HG03442 (cell line): Measurements from ENCODE around the gene CPA4.

Experiments
- ATAC-seq: cut with Tn5 transposase; IDR thresholded peaks from one replicate; pipeline ENCODE4 v1.9.1; 2021; ENCODE audit warnings: mild to moderate bottlenecking, moderate library complexity; ENCODE audit not compliant: unreplicated experiment

CPA4 gene

DNA sequence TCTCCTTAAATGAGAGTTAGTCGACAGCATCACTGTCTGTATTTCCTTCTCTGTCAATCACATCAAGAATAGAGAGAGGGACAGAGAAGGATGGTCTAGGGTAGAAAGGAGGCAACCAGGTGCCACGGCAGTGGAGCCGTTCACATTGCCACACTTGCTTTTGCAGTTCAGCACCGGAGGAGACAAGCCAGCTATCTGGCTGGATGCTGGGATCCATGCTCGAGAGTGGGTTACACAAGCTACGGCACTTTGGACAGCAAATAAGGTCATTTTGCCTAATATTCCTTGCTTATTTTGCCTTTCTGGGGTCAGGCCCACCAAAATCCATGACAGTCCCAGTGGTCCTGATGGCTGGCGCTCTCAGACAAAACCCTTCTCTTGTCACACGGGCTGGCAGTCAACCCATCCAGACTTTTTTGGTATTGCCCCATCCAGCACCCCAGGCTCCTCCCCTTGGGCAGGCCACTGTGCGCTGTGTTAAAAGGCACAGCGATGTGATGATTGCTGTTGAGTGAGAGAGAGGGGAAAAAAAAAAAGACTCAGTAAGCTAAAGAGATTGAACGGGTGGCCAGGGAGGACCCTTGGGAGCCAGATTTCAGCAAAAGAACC, 17.9 kb upstream of the CPA4 start:
- ATAC-seq = no peak

DNA sequence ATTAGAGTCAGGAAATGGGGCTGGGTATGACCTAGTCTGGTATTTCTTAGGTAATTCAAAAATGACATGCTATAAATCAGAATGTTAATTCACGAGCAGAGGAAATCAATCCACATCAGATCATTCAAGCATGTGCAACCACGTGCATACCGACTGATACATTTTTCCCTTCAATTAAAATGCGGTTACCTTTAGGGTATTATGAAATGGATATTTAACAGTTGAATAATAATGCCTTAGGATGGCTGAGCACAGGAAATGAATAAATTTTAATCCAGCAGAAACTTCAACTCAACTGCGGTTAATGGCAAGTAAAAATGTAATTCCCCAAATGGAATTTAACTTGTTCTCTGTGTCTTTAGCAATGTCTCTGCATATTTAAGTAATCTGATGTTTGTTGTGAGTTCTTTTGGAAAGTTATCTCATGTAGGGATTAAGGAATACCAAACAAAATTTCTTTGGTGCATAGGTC, 17.1 kb upstream of the CPA4 start:
- ATAC-seq = no peak

DNA sequence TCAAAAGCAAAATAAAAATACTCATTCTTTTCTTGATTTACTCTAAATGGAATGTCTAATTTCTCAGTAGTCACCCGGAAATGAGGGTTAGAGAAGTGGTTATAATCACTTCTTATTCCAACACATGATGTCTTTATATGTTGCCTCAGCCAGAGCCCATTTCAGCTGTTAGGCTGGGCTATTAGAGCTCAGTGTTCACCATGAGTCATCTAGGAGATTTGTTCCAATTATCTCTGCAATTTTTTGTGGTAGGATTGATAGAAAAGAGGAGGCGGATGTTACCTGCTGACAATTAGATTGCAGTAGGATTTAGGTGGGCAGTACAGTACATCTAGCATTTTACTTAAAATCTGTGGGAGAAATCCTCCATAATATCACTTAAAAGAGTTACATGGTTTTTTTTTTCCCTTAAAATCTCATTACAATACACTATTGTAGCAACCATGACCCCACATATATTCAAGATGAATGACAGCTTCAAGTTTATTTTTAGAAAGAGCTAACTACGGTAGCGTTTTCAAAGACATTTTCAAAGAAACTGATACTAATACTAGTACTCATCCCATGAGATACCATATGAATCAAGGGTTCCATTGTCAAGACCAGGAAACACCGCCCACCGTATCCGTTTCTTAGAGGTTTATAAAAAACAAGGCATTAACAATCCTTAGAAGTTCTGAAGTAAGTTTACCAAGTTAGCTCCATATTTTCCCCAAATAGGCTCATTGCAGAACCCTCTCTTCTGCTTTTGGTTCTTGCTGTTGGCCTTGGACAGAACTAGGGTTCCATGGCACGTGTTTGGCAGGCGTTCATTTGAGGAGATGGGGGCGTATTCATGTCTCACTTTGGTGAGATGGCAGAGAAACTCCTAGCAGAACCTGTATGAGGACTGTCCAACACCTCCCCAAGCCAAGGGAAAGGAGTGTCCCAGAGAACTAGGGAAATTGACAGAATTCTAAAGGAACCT, 15.9 kb upstream of the CPA4 start:
- ATAC-seq = no peak

DNA sequence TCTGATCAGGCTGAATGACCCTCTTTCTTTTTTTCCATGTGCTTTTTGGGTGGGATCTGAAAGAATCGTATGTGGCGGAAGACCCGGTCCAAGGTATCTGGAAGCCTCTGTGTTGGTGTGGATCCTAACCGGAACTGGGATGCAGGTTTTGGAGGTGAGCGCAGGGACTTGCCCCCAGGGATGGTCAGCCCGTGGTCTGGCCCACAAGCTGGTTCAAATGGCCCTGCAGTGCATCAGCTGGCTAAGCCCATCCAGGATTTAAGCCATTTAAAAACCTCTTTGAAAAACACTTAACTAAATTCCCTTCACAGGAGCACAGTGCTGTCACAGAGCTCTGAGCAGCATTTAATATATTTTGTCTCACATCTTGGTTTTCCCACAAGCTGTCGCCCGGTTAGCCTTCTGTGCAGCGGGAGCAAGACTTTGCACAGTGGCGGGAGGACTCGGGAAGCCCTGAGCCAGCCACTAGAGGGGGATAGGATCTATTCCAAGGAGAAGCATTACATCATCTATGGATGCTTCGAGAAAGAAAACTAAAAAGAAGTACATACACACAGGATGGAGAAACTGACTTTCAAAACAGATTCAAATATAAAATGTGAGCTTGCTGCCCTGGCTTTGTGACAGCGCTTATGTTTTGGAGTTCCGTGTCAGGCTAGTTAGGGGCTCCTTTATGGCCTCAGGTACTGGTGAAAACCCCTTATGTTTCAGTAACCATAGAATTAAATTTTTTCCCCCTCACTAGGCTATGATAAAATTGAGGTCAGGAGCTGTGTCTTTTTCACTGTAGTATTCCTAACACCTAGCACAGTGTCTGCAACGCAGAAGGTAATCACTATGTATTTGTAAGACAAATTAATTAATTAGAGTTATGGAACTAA, 15.0 kb upstream of the CPA4 start:
- no peak for ATAC-seq

DNA sequence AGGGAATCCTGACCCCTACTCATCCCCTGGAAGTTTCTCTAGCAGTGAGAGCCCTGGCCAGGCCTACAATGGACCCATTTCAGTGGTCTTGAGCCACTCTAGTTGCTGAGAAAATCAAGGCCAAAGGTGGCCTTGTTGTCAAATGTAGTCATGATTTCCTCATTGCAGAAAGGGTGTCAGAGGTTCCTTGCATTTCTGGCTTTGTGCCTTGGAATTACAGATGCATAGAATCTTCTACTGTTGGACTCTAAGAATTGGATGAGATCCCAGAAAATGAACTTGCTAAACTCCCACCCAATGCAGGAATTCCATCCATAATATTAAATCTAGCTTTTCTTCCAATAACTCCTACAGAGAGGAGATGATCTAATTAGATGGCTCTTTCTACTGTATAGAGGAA, 14.1 kb upstream of the CPA4 start:
- no peak for ATAC-seq

DNA sequence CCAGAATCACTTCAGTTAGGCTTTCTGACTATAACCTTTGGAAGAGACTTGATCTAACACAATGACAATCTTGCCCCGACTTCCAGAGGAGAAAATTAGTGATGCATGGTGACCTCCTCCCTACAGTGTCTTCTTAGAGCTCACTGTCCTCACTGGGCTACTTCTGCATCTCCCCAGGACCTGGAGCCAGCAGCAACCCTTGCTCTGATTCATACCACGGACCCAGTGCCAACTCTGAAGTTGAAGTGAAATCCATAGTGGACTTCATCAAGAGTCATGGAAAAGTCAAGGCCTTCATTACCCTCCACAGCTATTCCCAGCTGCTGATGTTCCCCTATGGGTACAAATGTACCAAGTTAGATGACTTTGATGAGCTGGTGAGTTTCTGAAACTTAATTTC, 13.7 kb upstream of the CPA4 start:
- ATAC-seq = no peak

DNA sequence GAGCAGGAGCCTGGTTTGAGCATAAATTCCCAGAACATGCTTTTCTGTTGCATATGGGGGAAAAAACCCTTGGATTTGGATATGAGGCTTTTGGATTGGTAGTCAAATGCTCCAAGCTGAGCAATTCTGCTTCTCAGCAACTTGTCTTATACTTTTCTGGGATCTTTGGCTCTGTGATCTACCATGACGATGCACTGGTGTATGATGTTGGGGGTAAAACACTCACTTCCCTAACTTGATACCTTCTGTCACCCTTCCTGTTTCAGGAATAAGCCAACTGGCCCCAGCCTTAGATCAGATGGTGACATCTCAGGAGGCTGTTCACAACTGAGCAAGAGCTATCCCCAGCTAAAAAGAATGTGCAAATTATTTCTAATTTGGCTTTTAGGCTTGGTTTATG, 13.1 kb upstream of the CPA4 start:
- no peak for ATAC-seq

DNA sequence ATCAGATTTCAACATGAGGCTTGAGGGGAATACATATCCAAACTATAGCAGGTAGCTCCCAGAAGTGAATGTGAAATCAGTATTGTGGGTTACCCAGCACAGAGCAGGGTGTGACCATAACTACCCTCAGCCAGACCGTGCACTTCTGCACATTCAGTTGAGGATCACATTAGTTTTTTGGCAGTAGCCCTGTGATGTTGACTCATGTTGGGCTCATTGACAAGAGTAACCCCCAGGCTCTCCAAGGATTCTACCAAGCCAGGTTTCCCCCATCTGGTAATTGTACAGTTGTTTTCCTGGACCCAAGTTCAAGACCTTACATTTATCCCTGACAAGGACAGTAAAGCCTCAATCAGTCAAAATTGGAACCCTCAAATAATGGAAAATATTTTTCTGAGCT, 11.7 kb upstream of the CPA4 start:
- ATAC-seq = no peak

DNA sequence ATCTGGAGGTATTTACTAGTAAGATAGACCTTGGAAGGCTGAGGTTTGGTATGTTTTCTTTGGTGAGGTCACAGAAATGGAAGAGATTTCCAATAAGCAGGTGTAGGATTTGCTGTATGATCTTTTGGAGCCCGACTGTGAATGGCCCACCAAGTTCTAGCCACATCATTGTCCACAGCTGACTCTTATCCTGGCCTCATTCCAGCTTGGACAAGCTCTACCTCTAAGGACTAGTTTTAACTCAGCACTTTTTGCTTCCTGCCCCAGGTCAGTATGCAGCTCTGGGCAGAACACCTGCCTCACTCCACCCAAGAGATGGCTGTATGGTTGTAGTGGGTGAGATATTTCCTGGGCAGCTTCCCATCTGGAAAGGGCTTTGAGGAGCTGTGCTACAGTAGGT, 6.1 kb upstream of the CPA4 start:
- no peak for ATAC-seq

DNA sequence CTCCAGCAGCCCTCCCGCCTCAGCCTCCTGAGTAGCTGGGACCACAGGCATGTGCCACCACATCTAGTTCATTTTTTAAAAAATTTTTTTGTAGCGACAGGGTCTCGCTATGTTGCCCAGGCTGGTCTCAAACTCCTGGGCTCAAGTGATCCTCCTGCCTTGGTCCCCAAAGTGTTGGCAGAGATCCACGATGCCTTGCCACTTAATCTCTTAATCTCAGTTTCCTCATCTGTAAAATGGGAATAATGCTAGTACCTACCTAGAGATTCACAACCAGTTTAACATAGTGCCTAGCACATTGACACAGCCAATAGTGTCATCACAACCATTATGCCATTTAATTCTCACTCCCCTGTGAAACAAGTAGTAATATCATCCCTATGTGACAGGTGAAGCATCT, 4.8 kb upstream of the CPA4 start:
- no peak for ATAC-seq

DNA sequence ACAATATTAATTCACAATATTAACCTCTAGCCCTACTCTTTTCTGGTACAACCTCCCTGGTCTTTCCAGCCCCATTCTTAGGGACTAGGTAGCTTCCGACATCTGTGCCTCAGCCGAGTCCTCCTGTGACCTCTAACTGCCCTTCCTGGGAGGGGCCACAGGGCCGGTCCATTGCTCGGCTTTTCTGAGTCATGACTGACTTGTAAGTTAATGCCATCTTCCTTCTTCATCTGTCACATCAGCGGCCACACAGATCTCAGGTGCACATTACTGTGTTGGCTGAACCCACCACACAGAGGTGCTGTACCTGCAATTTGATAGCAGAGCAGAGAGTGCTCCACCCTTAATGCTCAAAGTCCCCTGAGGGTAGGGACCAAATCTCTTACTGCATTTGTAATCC, 4.1 kb upstream of the CPA4 start:
- ATAC-seq = no peak

DNA sequence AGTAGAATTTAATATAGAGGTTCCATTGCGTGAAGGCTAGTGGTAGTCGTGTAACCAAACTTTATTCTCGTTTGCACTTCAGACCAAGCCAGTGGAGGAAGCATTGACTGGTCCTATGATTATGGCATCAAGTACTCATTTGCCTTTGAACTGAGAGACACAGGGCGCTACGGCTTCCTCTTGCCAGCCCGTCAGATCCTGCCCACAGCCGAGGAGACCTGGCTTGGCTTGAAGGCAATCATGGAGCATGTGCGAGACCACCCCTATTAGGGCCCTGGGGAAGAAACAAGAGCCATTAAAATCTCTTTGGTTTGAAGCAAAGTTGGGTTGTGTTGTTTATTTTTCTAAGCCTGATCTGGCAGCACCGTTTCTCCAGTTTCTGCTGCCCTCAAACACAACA, 3.5 kb upstream of the CPA4 start:
- no peak for ATAC-seq

DNA sequence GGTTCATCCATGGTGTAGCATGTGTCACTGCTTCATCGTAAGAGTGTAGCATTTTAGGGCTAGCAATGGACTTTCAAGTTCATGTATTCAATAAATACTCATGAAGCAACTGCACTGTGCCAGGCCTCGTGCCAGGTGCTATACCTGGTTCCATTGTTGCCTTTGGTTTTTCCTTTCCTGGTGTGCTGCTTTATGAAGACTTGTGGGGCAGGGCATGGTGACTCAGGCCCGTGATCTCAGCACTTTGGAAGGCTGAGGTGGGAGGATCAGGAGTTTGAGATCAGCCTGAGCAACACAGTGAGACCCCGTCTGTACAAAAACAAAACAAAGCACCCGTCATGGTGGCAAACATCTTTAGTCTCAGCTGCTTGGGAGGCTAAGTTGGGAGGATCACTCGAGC, 2.2 kb upstream of the CPA4 start:
- ATAC-seq = no peak

DNA sequence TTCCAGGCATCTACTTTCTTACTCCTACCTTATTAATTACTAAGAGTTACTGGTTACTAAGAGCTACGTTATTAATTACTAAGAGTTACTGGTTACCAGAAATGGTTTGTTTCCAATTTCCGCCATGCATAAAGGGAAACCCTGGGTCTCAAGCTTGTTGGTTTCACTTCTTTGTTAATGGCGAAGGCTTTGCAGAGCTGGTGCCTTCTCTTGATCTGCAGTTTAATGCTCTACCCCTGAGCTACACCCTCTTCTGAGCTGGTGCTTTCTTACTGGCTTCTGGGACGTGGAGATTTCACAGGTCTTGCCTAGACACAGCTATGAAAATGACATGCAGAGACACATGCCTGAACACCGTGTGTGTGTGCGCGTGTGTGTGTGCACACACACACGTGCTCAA, 560 bp downstream of the CPA4 start:
- no peak for ATAC-seq

DNA sequence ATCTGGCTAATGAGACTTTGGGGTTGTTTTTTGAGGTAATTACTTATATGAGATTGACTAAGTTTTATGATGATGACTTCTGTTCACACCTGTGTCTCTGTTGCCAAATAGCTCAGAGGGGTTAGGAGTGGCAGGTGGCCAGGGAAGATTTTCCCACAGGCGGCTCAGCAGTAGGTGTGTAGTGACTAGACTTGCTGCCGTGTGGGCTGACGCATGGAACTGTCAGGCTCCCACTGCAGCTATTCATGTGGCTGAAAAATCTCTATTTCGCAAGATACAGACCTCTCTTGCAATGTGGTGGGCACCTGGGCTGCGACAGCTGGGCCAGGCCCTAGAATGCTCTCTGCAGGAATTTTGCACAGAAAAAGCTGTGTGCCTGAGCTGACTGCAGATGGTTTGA, 1.4 kb downstream of the CPA4 start:
- ATAC-seq = peak; percentile 59

DNA sequence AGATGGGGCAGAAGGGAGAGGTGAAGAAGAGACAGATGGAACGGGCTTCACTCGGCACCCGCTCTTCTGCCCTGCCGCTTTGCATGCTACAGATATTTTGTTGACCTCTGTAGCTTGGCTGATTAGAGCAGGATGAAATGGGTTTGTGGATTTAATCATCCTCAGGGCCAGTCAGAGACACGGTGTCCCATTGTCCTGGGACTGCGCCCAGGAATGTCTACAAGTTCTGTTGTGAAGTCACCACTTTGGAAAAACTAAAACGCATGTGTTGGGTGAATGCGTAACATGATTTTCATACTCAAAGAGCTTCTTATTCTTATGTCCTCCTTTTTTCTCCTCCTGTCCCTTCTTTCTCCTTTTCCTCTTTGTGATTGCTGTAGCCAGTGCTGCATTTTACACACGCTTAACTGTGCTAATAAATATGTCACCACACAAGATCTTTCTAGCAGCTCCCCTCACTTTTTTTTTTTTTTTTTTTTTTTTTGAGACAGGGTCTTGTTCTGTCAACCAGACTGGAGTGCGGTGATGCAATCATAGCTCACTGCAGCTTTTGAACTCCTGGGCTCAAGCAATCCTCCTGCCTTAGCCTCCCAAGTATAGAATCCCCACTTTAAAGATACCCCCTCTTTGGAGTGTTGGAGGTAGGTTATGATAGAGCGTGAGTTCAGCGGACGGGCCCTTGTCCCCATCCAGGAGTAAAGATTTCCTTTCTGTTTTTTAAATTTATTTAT, 3.4 kb downstream of the CPA4 start:
- ATAC-seq = no peak

DNA sequence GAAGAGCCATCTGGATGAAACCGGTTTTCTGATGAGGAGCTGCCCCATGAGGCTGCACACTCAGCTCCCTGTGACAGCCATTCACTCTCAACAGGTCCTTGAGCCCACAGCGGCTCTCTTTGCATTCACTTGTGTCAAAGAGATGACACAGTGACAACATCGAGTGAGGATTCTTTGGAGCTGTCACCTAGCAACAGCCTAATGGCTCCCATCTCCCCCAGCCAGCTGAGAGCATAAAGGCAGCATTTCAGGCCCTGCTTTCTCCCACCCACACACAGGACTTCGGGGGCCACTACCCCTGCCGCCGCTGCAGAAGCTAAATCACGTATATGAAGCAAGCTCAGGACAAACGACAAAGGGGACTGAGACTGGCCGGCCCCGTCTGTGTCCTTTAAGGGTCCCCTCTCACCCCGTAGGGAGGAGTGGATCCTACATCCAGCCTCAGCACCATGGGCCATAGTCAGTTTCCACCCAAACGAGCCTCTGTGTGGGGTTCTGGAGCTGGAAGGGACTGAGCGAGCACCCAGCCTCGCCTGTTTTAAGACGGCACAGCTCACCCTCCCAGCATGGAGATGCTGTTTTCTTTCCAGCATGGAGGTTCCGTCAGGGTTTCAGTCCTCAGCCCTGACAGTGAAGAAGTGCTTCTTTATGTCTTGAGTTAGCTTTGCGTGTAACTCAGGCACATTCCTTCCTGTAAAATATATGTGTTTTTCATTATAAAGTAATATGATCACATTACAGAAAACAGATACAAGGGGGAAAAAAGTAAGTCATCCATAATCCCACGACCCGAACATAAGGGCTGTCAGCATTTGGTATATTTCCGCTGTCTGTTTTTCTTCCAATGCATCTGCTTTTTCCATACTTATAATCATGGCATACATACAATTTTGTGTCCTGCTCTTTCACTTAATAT, 4.9 kb downstream of the CPA4 start:
- ATAC-seq = no peak

DNA sequence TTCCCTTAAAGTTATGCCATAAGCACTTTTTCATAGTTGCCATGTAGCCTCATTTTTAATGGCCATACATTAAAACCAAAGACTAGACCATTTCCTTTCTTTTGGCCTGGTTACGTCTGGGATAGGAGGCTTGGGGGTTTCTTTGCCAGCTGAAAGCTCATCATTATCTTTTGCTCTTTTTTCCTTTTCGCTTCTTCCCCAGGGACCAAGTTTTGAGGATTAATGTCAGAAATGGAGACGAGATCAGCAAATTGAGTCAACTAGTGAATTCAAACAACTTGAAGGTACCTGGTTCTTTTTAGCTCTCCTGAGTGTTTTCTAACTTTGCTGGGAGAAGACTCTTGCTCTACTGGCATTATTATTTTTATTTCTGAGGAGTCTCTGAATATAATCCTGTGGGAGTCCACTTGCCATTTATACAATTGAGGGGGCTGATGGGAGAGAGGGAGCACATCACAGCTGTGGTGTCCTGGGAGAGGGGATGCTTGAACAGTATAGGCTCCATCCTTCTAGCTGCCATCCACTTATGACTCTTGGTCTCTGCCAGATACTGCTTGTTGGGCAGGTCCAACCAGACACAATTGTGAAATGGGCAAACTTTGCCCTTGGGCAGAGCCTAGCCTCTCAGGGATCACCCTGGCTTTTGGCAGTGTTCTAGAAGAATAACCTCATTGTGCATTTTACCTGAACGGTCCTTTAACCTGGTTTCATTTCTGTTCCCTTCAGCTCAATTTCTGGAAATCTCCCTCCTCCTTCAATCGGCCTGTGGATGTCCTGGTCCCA, 5.8 kb downstream of the CPA4 start:
- ATAC-seq = no peak

DNA sequence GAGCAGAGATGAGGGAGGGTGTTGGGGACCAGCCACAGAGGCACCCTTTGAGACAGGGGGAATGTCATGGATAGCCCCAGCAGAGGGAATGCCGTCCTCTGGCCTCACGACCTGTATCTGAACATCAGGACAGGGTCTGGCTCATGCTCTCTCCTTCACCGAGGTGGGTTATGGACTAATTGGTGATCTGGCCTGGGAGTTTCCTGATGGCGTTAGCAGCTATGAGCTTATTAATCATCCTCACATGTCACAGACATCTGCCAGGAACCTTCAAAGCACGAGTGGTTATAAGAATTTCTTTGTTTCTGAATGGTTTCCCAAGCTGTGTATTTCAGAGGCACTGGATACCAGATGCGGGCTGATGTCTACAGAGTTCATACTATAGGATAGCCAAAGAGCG, 6.9 kb downstream of the CPA4 start:
- ATAC-seq = no peak
